Cardiac muscle cell (in vitro differentiated cells and primary cell): Measurements from ENCODE around the gene OTUD1. TPM values are rescaled to one million over a fixed set of nuclear protein-coding genes. Genes with fewer than 3 reads are reported as not detected.
A peak's percentile ranks its signal among the peaks of the same experiment; 100 is the strongest.

ENCODE experiments used
- DNase-seq, 2 donors: peaks; one replicate each; pipeline versions ENCODE4 v3.0.0 to v3.0.0-alpha.2; 2010 to 2017; ENCODE audit warnings: low read depth in 1 of 2, low spot score in 1 of 2
- H3K27ac ChIP-seq: fragments of 200-600 bp; sonication (generic); 2 replicates; pipeline ENCODE4 v1.5.1; 2016
- H3K27me3 ChIP-seq: fragments of 200-600 bp; sonication (generic); 2 replicates; pipeline ENCODE4 v1.6.0; 2016; ENCODE audit warnings: control low read depth
- H3K36me3 ChIP-seq: fragments of 200-600 bp; sonication (generic); 2 replicates; pipeline ENCODE4 v1.5.1; 2016; ENCODE audit warnings: control low read depth
- H3K4me1 ChIP-seq: fragments of 200-600 bp; sonication (generic); 2 replicates; pipeline ENCODE4 v1.8.1; 2017; ENCODE audit warnings: low read depth, mild to moderate bottlenecking, mixed run types
- H3K4me3 ChIP-seq: fragments of 200-600 bp; sonication (generic); 2 replicates; pipeline ENCODE4 v1.5.1; 2016; ENCODE audit warnings: mild to moderate bottlenecking
- H3K9me3 ChIP-seq: fragments of 200-600 bp; sonication (generic); 2 replicates; pipeline ENCODE4 v1.5.1; 2017; ENCODE audit warnings: low read depth, mild to moderate bottlenecking, control low read depth
- polyA plus RNA-seq: library from polyadenylated mRNA; unstranded; fragments of >200 nt; fragmentation: Nextera tagmentation; extraction: Ambion mirVana; gene quantifications from 2 replicates; pipeline ENCODE4 v1.2.1, GENCODE V29; 2016
- total RNA-seq: library from RNA; depleted of rRNA; stranded (reverse); fragments of >200 nt; gene quantifications from 2 replicates; pipeline ENCODE4 v1.2.3, GENCODE V29; 2016
- TF ChIP-seq, protein P1 (sequence below): IDR thresholded peaks from 2 replicates; pipeline ENCODE4 v1.5.1; 2012; ENCODE audit warnings: low read depth, mild to moderate bottlenecking, low read length

The OTUD1 gene
- total and polyA plus RNA-seq, 2 experiments from 2014 or later: 12.6 to 15.3 TPM

DNA sequence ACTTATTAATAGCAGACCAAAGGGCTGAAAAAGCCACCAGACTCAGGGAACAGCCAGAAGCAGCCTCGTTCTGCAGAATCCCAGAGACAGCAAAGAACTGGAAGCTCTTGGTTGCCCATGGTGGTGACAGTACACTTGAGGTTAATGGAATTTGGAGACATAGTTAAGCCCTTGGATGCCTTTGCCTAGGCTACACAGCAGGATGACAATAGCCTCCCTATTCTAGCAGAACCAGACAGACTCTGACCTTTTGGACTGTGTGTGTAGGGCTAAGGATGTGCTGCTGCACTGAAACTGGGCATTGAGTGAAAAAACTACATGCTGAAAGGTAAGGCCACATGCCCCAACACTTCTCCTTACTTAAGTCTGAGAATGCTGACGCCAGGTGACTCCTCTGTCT, 22.7 kb downstream of the OTUD1 start:
- H3K4me1 ChIP-seq: peaks cover 22% of the 10 kb centered on the region
- H3K27me3 ChIP-seq: no peaks in the 10 kb centered on the region
- H3K36me3 ChIP-seq: no peaks in the 10 kb centered on the region
- DNase-seq: peak in 1 of 2 donors; percentile 83
- H3K9me3 ChIP-seq: no peaks in the 10 kb centered on the region
- TF ChIP-seq, protein P1, sequence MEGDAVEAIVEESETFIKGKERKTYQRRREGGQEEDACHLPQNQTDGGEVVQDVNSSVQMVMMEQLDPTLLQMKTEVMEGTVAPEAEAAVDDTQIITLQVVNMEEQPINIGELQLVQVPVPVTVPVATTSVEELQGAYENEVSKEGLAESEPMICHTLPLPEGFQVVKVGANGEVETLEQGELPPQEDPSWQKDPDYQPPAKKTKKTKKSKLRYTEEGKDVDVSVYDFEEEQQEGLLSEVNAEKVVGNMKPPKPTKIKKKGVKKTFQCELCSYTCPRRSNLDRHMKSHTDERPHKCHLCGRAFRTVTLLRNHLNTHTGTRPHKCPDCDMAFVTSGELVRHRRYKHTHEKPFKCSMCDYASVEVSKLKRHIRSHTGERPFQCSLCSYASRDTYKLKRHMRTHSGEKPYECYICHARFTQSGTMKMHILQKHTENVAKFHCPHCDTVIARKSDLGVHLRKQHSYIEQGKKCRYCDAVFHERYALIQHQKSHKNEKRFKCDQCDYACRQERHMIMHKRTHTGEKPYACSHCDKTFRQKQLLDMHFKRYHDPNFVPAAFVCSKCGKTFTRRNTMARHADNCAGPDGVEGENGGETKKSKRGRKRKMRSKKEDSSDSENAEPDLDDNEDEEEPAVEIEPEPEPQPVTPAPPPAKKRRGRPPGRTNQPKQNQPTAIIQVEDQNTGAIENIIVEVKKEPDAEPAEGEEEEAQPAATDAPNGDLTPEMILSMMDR: no peak
- H3K4me3 ChIP-seq: no peak overlapping the region
- peak overlapping the region; percentile 80 for H3K27ac ChIP-seq

DNA sequence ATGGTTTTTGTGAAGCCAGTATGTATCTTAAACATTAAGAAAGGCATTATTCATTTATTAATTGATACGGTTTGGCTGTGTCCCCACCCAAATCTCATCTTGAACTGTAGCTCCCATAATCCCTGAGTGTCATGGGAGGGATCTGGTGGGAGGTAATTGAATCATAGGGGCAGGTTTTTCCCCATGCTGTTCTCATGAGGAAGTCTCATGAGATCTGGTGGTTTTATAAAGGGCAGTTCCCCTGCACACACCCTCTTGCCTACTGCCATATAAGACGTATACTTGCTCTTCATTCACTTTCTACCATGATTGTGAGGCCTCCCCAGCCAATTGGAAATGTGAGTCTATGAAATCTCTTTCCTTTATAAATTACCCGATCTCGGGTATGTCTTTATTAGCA, 28.1 kb downstream of the OTUD1 start:
- H3K9me3 ChIP-seq: no peaks in the 10 kb centered on the region
- no peaks in the 10 kb centered on the region for H3K36me3 ChIP-seq
- DNase-seq: no peak
- H3K27ac ChIP-seq: no peak overlapping the region
- H3K4me3 ChIP-seq: no peak overlapping the region
- peaks cover 27% of the 10 kb centered on the region for H3K4me1 ChIP-seq
- TF ChIP-seq, protein P1: no peak
- H3K27me3 ChIP-seq: no peaks in the 10 kb centered on the region

DNA sequence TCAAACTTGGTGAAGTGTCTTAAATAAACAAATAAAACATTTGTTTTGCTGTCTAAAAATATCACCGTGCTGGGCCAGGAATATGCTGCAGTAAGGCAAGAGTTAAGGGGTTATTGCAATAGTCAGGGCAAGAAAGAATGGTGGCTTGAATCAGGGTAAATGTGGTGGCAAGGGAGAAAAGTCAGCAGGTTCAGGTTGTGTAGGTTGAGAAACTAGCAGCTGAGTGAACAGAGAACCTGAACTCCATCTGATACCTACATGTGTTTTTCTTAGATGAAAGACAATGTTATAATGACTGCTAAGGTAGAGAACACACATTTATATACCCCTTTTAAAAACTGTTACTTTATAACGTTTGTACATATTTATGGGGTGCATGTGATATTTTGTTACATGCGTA, 28.7 kb downstream of the OTUD1 start:
- Histone ChIP-seq H3K27ac (no peak overlapping the region), H3K4me3 (no peak overlapping the region), H3K27me3 (no peaks in the 10 kb centered on the region), H3K9me3 (no peaks in the 10 kb centered on the region), H3K36me3 (no peaks in the 10 kb centered on the region), H3K4me1 (peaks cover 23% of the 10 kb centered on the region)
- DNase-seq: no peak
- TF ChIP-seq, protein P1: no peak

DNA sequence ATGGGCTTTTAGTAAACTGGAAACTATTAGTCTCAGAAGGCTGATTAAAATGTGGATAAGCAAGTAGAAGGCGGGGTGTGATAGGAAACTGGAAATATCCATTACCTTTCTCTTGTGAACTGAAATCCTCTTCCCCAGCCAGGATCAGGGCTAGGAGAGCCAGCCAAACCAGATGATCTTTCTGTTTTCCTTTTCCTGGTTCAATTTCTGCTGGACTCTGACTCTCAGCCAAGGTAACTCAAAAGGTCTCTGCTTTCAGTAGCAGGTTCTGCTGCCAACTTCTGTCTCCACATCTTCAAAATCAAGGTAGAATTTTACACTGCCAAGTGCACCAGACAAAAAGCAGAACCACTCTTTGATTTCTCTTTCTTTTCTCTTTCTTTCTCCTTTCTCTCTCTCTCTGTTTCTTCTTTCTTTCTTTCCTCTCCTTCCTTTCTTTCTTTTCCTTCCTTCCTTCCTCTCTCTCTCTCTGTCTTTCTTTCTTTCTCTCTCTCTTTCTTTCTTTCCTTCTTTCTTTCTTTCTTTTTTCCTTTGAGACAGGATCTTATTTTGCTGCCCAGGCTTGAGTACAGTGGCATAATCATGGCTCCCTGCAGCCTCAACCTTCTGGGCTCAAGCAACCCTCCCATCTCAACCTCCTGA, 30.8 kb downstream of the OTUD1 start:
- no peak for DNase-seq
- no peaks in the 10 kb centered on the region for H3K9me3 ChIP-seq
- H3K4me1 ChIP-seq: peaks cover 23% of the 10 kb centered on the region
- no peaks in the 10 kb centered on the region for H3K27me3 ChIP-seq
- H3K36me3 ChIP-seq: no peaks in the 10 kb centered on the region
- TF ChIP-seq, protein P1: no peak
- H3K4me3 ChIP-seq: no peak overlapping the region
- no peak overlapping the region for H3K27ac ChIP-seq

DNA sequence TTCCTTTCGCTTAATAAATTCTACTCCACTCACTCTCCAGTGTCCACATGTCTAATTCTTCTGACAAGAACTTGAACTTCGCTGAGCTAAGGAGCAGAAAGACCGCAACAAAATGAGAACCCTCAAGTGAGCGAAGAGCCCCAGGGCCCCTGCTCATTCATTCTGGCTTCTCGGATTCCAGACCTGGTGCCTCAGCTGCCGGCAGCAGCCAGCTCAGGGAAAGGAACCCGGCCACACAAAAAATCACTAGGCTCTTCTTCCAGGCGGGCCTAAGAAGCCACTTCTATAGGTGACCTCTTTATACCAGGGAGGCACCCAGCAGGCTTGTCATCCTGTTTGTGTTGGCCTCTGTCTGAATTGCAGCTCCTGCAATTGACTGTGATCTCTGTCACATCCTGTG, 33.3 kb downstream of the OTUD1 start:
- peaks cover 17% of the 10 kb centered on the region for H3K4me1 ChIP-seq
- H3K27ac ChIP-seq: no peak overlapping the region
- DNase-seq: no peak
- no peaks in the 10 kb centered on the region for H3K36me3 ChIP-seq
- TF ChIP-seq, protein P1: no peak
- no peaks in the 10 kb centered on the region for H3K27me3 ChIP-seq
- no peak overlapping the region for H3K4me3 ChIP-seq
- no peaks in the 10 kb centered on the region for H3K9me3 ChIP-seq

DNA sequence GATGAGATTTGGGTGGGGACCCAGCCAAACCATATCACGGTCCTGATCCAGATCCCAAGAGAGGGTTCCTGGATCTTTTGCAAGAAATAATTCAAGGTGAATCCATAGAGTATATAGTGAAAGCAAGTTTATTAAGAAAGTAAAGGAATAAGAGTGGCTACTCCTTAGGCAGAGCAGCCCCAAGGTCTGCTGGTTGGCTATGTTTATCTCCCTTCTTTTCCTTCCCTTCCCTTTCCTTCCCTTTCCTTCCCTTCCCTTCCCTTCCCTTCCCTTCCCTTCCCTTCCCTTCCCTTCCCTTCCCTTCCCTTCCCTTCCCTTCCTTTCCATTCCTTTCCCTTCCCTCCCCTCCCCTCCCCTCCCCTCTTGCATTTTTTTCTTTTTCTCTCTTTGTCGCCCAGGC, 35.2 kb downstream of the OTUD1 start:
- TF ChIP-seq, protein P1: no peak
- Histone ChIP-seq H3K9me3 (no peaks in the 10 kb centered on the region), H3K4me3 (no peak overlapping the region), H3K36me3 (no peaks in the 10 kb centered on the region), H3K27ac (no peak overlapping the region), H3K4me1 (peaks cover 15% of the 10 kb centered on the region), H3K27me3 (no peaks in the 10 kb centered on the region)
- DNase-seq: no peak
